ENCODE data around the gene NDUFS3. TPM values are rescaled to one million over a fixed set of nuclear protein-coding genes. Genes with fewer than 3 reads are reported as not detected.

The NDUFS3 gene
- total RNA-seq, 8 experiments from 2014 or later, result 92.5 to 149 (median 114) TPM

GRCh38 chr11:47631473-47631872 lies 52.6 kb downstream of the NDUFS3 start:
- Histone ChIP-seq H3K4me1 (replicated peaks in 1 of 2) (no peaks in the 10 kb centered on the region), H3K27ac (no peak overlapping the region), H3K4me3 (no peak overlapping the region)
- no peak for ATAC-seq (replicated peaks in 6 of 8)
- 71 to 100% (median 90%) methylated on average over 1 to 5 of the region's 5 CpGs; no CpG with 5 or more reads in 1 of the 10 experiments for WGBS, 10 experiments
- in situ Hi-C loops (cut with MboI; ENCODE audit: low pct_unique_long_range_greater_than_20kb in 2 of 9, low sequenced_read_pairs in 9 of 9, unreplicated experiment in 9 of 9), result loop anchor here in 1 of 9 experiments (25.0 kb wide), 1 partner anchor 106 kb away; no protein-coding TSS in a partner anchor

Other genes with a start within 250 kb of the NDUFS3 start
- under 1 TPM in 3 of 8 experiments, not detected in 5; 0.04 to 0.09 (median 0.05) TPM for gene MYBPC3, start 226.4 kb upstream of the NDUFS3 start, total RNA-seq
- under 1 TPM in 6 of 8 experiments, not detected in 2; 0.18 to 0.85 (median 0.44) TPM for gene SPI1, start 200.5 kb upstream of the NDUFS3 start, total RNA-seq
- 10 to 100 TPM; 13.8 to 31.6 (median 20.9) TPM for gene SLC39A13, start 170.5 kb upstream of the NDUFS3 start, total RNA-seq
- gene PSMC3, start 152.6 kb upstream of the NDUFS3 start, total RNA-seq, result 100 to 1,000 TPM; 106 to 245 (median 159) TPM
- 1 to 10 TPM in 3 of 8 experiments, under 1 TPM in 3, not detected in 2; 0.14 to 2.2 (median 0.75) TPM for gene RAPSN, start 129.9 kb upstream of the NDUFS3 start, total RNA-seq
- 100 to 1,000 TPM in 4 of 8 experiments, 10 to 100 TPM in 4; 47.2 to 125 (median 106) TPM for gene CELF1, start 25.9 kb upstream of the NDUFS3 start, total RNA-seq
- gene PTPMT1, start 13.5 kb upstream of the NDUFS3 start, total RNA-seq, result 10 to 100 TPM; 31.6 to 62.8 (median 38.9) TPM
- gene KBTBD4, start 104 bp upstream of the NDUFS3 start, total RNA-seq, result 10 to 100 TPM; 12.6 to 28.8 (median 18.1) TPM
- 1 to 10 TPM in 1 of 8 experiments, under 1 TPM in 6, not detected in 1; 0.27 to 2.5 (median 0.64) TPM for gene FAM180B, start 7.6 kb downstream of the NDUFS3 start, total RNA-seq
- gene C1QTNF4, start 15.3 kb downstream of the NDUFS3 start, total RNA-seq, result 10 to 100 TPM in 1 of 8 experiments, 1 to 10 TPM in 4, under 1 TPM in 1, not detected in 2; 0.63 to 10.7 (median 5.0) TPM
- gene MTCH2, start 63.5 kb downstream of the NDUFS3 start, total RNA-seq, result 10 to 100 TPM; 55.8 to 97.7 (median 82.2) TPM
- gene AGBL2, start 136.3 kb downstream of the NDUFS3 start, total RNA-seq, result 1 to 10 TPM in 5 of 8 experiments, under 1 TPM in 3; 0.27 to 2.3 (median 1.5) TPM
- gene FNBP4, start 188.3 kb downstream of the NDUFS3 start, total RNA-seq, result 100 to 1,000 TPM in 2 of 8 experiments, 10 to 100 TPM in 6; 59.2 to 216 (median 76.4) TPM